Chondrocyte (in vitro differentiated cells): ENCODE results near the gene CREB5. TPM values are rescaled to one million over a fixed set of nuclear protein-coding genes. Genes with fewer than 3 reads are reported as not detected.

Source experiments
- DNase-seq: peaks from one replicate; pipeline ENCODE4 v3.0.0; 2021; ENCODE audit warnings: mixed read lengths, low spot score
- H3K27ac Mint-ChIP-seq: one replicate; pipeline ENCODE4 v1.8.0; 2021; ENCODE audit warnings: mild to moderate bottlenecking, moderate library complexity, mixed read lengths; ENCODE audit not compliant: unreplicated experiment
- H3K27me3 Mint-ChIP-seq: 2 replicates; pipeline ENCODE4 v1.8.0; 2021; ENCODE audit warnings: low read depth, mixed read lengths
- H3K36me3 Mint-ChIP-seq: 2 replicates; pipeline ENCODE4 v1.8.0; 2021; ENCODE audit warnings: low read depth, mixed read lengths
- H3K4me1 Mint-ChIP-seq: 2 replicates; pipeline ENCODE4 v1.8.0; 2021; ENCODE audit warnings: low read depth, mild to moderate bottlenecking, mixed read lengths
- H3K4me3 Mint-ChIP-seq: one replicate; pipeline ENCODE4 v1.8.0; 2021; ENCODE audit warnings: mild to moderate bottlenecking, moderate library complexity, mixed read lengths; ENCODE audit not compliant: unreplicated experiment
- H3K9me3 Mint-ChIP-seq: 2 replicates; pipeline ENCODE4 v1.8.0; 2021; ENCODE audit warnings: low read depth, mixed read lengths
- CTCF ChIP-seq: fragments of 200-600 bp; sonication (generic); IDR thresholded peaks from 2 replicates; pipeline ENCODE4 v1.5.0; 2021; ENCODE audit warnings: antibody characterized with exemption, mild to moderate bottlenecking, moderate library complexity
- total RNA-seq: library from RNA; stranded (reverse); gene quantifications from 3 replicates; pipeline ENCODE4 v1.2.1, GENCODE V29; 2021

CREB5 gene
- total RNA-seq, 1 donor from 2014 or later = 8.2 TPM

- Mint-ChIP-seq H3K4me3 (no peak overlapping the region), H3K36me3 (no peaks in the 10 kb centered on the region), H3K27me3 (no peaks in the 10 kb centered on the region), H3K27ac (peak overlapping the region; percentile 45), H3K9me3 (no peaks in the 10 kb centered on the region), H3K4me1 (peaks cover 39% of the 10 kb centered on the region)
- TF ChIP-seq CTCF = no peak
- DNase-seq = no peak
Observed at GRCh38 chr7:28406192-28406591, 6.1 kb upstream of the CREB5 start.

- no peaks in the 10 kb centered on the region for H3K36me3 Mint-ChIP-seq
- no peaks in the 10 kb centered on the region for H3K9me3 Mint-ChIP-seq
- H3K4me3 Mint-ChIP-seq = no peak overlapping the region
- no peak for DNase-seq
- TF ChIP-seq CTCF = no peak
- H3K27ac Mint-ChIP-seq = peak overlapping the region; percentile 36
- H3K4me1 Mint-ChIP-seq = peaks cover 46% of the 10 kb centered on the region
- peaks cover 2% of the 10 kb centered on the region for H3K27me3 Mint-ChIP-seq
Observed at GRCh38 chr7:28407651-28408050, 4.7 kb upstream of the CREB5 start.

- H3K4me3 Mint-ChIP-seq = peak overlapping the region; percentile 53
- peaks cover 2% of the 10 kb centered on the region for H3K27me3 Mint-ChIP-seq
- TF ChIP-seq CTCF = no peak
- H3K4me1 Mint-ChIP-seq = peaks cover 46% of the 10 kb centered on the region
- H3K27ac Mint-ChIP-seq = peak overlapping the region; percentile 92
- H3K9me3 Mint-ChIP-seq = no peaks in the 10 kb centered on the region
- DNase-seq = no peak
- no peaks in the 10 kb centered on the region for H3K36me3 Mint-ChIP-seq
Observed at GRCh38 chr7:28408105-28408959, 4.0 kb upstream of the CREB5 start.

- H3K27ac Mint-ChIP-seq = peak overlapping the region; percentile 99
- peaks cover 2% of the 10 kb centered on the region for H3K27me3 Mint-ChIP-seq
Observed at GRCh38 chr7:28408960-28409715, 3.2 kb upstream of the CREB5 start.

More at GRCh38 chr7:28408960-28409715, 3.2 kb upstream of the CREB5 start:
- TF ChIP-seq CTCF = no peak
- DNase-seq = peak; percentile 92
- Mint-ChIP-seq H3K9me3 (no peaks in the 10 kb centered on the region), H3K4me3 (peak overlapping the region; percentile 98), H3K4me1 (peaks cover 46% of the 10 kb centered on the region), H3K36me3 (no peaks in the 10 kb centered on the region)
